CD4-positive, alpha-beta T cell treated with Interferon alpha-2 for 1 hour (primary cell): ENCODE measurements around the gene PRDM13.
A peak's percentile ranks its signal among the peaks of the same experiment; 100 is the strongest.
"Not testable (repeated sequence)": the region's sequence is repeated elsewhere in the genome, so short reads cannot be mapped to it uniquely, and the experiment has no call there.

Experiments used
- DNase-seq, 2 donors: peaks; one replicate each; pipeline ENCODE4 v3.0.0-alpha.2; 2020 to 2022

The PRDM13 gene

GRCh38 chr6:99606656-99607415 lies at the start of gene PRDM13:
Gene PRDM13 (plus strand): TSS chr6:99606833. CDS start chr6:99607035, 202 bp downstream.
- no peak for DNase-seq

DNA sequence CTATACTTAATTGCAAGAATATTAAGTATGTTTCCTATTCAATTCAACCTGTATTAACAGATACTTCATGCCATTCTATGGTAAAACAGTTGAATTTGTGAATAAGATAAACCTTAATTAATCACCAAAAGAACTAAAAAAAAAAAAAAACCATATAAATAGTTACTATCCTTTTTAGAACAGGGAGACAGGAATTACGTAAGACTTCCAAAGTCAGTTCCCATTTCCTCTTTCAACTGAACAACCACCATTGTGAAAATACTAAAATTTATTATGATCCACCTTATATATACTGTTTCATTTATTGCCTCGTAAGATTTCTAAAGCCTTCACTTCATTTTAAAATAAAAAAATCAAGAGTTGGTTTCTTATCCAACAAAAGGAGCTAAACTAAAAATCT lies 47.6 kb upstream of the PRDM13 start:
- no peak for DNase-seq

DNA sequence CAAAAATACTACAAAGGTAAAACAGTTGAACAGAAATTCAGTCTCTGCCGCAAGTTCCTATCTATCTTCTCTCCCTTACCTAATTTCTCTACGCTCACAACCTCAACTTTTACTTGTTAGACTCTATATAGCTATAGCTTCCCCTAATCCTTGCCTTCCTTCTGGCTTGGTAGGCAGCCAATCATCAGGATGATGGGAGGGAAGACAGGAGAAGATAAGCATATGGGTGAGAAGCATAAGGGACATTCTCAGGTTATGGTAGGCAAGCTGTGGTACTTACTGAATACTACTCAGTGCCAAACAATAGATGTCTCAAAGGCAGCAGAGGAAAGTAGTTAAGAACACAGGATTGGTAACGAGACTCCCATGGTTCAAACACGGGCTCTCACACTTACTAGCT lies 46.0 kb upstream of the PRDM13 start:
- no peak for DNase-seq

DNA sequence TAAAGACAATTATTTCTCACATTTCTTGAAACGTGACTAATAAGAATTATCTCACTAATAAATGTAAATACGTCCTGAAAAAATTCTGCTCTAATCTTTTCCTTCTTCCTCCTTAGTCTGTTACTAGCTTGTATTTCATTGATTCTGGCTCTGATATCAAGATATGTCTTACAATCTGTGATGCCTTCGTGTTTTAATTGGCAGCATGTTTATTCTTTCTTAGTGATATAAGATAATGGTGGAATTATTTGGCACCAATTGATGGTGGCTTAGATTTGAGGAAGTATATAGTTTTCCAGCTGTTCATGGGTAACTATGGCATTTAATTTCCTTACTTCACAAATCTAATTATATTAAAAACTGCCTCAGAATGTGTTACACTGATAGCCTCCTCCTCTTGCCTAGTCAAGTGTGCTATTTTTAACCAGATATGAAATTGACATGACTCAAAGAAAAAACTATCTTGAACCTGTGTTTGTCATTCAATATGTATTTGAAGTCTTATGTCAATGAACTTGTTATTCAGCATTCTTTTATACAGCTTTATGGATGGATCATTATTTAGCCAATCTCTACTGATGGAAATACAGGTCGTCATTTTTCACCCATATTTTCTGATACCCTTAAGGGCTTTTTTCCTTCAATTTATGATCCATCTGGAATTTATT lies 43.4 kb upstream of the PRDM13 start:
- no peak for DNase-seq

- DNase-seq = peak; percentile 91 to 93
Observed at GRCh38 chr6:99568103-99568933, 38.3 kb upstream of the PRDM13 start, which contains the start of gene CCNC. Gene CCNC (minus strand): TSS chr6:99568660. CDS start chr6:99568527, 133 bp downstream.

GRCh38 chr6:99573980-99574617 lies 32.5 kb upstream of the PRDM13 start:
- DNase-seq = no peak

DNA sequence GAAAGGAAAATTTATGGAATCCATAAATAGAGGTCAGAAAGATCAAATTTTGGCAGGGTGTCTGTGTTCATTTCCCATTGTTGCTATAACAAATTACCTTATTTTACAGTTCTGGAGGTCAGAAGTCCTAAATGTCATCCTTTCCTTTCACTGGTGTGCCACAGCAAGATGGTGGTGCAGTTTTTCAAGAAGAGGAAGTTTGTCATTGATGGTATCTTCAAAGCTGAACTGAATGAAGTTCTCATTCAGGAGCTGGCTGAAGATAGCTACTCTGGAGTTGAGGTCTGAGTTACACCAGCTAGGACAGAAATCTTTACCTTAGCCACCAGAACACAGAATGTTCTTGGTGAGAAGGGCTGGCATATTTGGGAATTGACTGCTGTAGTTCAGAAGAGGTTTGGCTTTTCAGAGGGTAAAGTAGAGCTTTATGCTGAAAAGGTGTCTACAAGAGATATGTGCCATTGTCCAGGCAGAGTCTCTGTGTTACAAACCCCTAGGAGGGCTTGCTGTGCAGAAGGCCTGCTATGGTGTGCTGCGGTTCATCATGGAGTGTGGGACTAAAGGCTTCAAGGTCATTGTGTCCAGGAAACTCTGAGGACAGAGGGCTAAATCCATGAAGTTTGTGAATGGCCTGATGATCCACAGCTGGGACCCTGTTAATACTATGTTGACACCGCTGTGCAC lies 30.9 kb upstream of the PRDM13 start:
- DNase-seq = no peak

DNA sequence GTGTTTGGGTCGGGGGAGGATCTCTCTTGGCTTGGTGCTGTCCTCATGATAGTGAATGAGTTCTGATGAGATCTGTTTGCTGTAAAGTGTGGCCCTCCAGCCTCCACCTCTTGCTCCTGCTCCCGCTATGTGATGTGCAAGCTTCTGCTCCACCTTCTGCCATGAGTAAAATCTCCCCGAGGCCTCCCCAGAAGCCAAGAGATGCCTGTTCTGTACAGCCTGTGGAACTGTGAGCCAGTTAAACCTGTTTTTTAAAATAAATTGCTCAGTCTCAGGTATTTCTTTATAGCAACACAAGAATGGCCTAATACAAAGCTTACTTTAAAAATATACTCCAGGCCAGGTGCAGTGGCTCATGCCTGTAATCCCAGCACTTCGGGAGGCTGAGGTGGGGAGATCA lies 26.9 kb upstream of the PRDM13 start:
- DNase-seq = no peak

DNA sequence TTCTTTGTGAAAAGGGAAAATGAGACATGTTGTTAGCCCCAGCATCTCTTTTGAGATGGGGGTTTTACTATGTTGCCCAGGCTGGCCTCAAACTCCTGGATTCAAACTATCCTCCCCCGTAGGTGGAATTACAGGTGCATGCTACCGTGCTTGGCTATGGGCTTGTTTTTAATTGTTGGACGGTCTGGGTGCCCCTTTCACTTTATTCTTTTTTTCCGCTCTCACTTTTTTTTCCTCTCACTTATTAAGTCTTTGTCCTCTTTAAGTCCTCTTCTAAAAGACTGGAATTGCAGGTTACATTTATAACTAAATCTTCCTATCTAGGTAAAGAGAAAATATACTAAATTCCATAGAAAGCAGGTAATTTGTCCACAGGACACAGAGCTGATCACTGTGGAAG lies 18.8 kb upstream of the PRDM13 start:
- no peak for DNase-seq

- peak; percentile 63 to 64 for DNase-seq
Observed at GRCh38 chr6:99588618-99589289, 17.9 kb upstream of the PRDM13 start.

- no peak for DNase-seq
Observed at GRCh38 chr6:99589290-99589672, 17.4 kb upstream of the PRDM13 start.

DNA sequence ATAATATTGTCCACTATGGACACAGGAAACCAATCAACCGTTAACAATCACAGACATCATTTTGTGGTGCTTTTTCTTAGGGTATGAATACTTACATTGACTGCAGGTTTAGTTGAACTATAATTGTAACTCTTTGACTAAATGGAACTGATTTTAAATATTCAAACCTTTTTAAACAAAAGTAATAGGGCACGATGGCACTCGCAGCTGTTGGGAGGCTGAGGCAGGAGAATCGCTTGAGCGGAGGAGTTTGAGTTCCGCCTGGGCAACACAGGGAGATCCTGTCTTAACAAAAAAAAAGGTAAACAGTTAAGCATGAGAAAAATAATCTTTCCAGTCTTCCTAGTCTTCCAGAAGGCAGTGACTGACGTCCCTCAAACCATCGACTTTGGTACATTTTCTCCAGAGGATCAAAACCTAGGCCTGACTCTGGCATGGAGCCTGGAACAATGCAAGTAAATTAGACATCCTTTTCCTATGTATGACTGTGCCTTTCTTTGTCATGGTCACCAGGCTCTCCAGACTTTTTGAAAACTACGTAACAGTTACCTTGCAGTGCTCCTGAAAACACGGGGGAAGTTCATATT lies 16.6 kb upstream of the PRDM13 start:
- no peak for DNase-seq

DNA sequence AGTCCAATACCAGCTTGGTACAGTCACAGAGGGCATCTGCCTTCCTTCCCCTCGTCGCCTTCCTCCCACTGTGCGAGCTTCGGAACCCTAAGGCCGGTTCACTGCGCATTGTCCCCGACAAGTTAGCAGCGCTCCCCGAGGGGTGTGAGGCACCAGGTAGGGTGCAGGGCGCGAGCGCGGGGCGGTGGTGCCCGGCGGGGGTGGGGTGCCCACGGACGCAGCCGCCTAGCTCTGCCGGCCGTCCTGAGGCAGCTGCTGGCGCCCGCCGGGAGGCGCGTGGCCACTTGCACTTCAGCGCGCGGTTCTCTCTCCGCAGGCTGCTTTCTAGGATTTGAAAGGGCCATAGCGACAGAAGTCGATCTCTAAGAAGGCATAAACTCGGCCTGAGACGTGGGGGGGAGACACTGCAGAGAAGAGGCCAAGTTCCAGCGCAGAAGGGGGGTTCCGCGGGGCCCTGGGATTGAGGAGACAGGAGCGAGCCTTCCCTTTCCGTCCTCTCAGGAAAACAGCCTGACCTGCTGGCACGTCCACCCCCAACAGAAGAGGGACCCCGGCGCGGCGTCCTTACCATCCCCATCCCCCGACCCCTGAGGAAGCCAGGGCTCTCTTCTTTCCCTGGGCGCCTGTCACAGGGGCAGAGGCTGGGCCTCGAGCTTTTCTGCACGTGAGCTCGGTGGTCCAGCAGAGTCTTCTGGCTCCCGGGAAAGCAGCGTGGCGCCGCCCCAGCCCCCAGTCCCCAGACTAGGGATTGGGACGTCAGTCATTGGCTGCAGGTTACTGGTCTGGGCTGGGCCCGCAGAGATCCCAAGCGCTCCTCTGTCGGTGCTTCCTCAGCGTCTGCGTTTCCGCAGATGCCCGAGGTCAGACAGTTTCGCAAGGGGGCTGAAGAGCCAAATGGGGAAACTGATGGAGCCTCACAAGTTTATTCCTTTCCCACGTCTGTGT lies 15.6 kb upstream of the PRDM13 start:
- no peak for DNase-seq

DNA sequence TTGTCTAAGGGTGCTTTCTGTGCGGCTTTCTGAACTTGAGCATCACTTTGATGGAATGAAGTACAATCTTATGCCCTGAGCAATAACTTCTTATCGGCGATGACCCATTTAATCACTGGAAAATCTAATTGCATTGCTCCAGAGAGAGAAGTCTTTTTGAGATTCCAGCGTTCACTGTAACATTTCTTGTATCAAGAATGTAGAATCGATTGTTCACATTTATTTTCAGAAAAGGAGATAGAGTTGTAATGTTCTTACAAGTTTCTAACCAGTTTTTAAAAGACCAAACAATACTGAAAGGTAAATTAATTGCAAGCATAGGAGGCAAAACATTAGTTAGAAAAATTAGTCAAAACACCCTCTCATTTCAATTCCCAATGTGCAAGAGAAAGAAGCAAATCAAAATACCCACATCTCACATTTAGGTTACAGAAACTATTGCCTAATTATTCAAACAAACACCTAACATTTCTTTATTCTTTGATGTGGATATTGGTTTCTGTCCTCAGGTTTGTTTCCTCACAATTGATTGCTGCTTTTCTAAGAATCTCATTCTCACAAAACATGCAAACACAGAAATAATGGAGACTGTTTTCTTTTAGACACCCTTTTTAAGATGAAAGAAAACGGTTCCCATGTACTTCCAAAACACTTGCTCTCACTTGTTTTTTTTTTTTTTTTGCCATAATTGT lies 14.8 kb upstream of the PRDM13 start:
- no peak for DNase-seq

DNA sequence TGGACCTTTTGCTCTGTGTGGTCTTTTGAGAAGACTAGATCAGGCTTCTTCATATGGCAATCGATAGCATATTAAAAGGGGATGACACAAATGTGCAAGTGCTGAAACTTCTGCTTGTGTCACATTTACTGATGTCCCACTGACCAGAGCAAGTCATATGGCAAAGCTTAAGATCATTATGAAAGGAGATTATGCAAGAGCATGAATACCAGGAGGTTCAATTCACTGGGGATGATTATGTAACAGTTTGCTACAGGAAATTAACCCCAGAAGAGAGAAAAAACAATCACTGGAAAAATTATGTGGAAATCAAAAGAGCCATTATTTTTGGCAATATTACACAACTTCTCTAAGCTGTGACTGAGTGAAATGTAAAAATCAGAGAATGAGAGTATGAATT lies 13.7 kb upstream of the PRDM13 start:
- no peak for DNase-seq

DNA sequence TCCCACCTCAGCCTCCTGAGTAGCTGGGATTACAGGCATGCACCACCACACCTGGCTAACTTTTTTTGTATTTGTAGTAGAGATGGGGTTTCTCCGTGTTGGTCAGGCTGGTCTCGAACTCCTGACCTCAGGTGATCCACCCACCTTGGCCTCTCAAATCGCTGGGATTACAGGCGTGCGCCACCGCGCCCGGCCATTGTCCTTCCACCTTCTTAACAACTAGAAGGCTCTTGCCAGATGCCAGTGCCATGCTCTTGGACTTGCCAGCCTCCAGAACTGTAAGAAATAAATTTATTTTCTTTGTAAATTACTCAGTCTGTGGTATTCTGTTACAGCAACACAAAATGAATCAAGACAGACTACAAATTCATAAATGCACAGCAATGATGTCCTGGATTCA lies 11.9 kb upstream of the PRDM13 start:
- not testable (repeated sequence) for DNase-seq

DNA sequence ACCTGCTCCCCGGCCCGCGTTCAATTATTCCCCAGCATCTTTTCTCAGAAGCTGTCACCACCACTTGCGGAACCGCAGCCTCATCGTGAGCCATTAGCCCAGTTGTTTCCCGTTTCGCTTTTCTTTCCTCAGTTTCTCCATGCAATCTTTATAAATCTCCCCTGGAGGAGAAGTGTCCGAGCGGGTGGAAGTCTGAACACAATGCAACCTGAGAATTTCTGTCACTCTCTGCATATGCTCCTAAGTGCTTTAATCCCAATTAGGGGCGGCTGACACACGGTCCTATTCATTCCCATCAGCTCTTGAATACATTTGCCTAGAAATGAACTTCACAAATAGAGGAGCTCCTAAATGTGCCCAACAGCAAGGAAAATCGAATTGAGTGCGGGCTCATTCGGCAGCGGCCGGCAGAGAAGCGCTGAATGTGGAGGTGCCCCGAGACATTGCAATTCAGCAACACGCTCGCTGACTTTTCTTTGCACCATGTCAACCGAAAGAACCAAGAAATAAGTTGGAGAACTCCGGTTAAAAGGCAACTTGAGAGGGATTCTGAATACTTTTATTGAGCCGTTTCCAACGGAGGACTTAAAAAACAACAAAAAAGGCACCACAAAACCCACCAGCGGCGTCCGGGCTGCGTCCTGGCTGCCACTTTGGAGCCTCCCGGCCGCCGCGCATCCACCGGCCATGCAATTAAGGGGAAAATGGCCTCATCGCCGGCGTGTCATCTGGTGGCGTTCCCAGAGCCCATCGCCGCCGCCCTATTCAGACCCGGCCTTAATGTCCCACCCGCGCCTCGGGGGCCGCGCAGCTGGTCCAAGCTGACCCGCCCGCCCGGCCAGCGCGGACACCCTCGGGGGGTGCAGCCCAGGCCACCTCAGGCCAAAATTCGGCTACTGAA lies 3.9 kb upstream of the PRDM13 start:
- no peak for DNase-seq

GRCh38 chr6:99603421-99604165 lies 3.0 kb upstream of the PRDM13 start:
- DNase-seq = no peak
